Neural cell (in vitro differentiated cells): Measurements from ENCODE around the gene TCF4. TPM values are rescaled to one million over a fixed set of nuclear protein-coding genes. Genes with fewer than 3 reads are reported as not detected.

Experiments used
- H2AFZ ChIP-seq: fragments of 200-600, 300-800 bp; sonication (generic), shearing (Covaris generic); 2 replicates; pipeline ENCODE4 v1.6.0; 2014; ENCODE audit warnings: low read depth, mild to moderate bottlenecking, antibody characterized with exemption, low read length, moderate library complexity
- H3F3A ChIP-seq: fragments of 200-600 bp; shearing (Covaris generic); 2 replicates; pipeline ENCODE4 v1.6.1; 2016; ENCODE audit warnings: mild to moderate bottlenecking, moderate library complexity, mixed read lengths, antibody characterized with exemption, low read length; ENCODE audit not compliant: insufficient read depth, poor library complexity, severe bottlenecking
- H3K27ac ChIP-seq: fragments of 200-600, 300-800 bp; sonication (generic), shearing (Covaris generic); 2 replicates; pipeline ENCODE4 v1.5.1; 2014; ENCODE audit warnings: mild to moderate bottlenecking, low read length, moderate library complexity
- H3K27me3 ChIP-seq: fragments of 300-800, 200-600 bp; sonication (generic), shearing (Covaris generic); 2 replicates; pipeline ENCODE4 v1.6.0; 2014; ENCODE audit warnings: mild to moderate bottlenecking, low read depth, low read length, moderate library complexity; ENCODE audit not compliant: insufficient read depth
- H3K36me3 ChIP-seq: fragments of 300-800, 200-600 bp; sonication (generic), shearing (Covaris generic); 2 replicates; pipeline ENCODE4 v1.5.1; 2014; ENCODE audit warnings: mild to moderate bottlenecking, antibody characterized with exemption, low read length, moderate library complexity; ENCODE audit not compliant: insufficient read depth
- H3K4me2 ChIP-seq: fragments of 300-800, 200-600 bp; sonication (generic), shearing (Covaris generic); 2 replicates; pipeline ENCODE4 v1.6.0; 2014; ENCODE audit warnings: mild to moderate bottlenecking, low read length
- H3K4me3 ChIP-seq: fragments of 300-800, 200-600 bp; sonication (generic), shearing (Covaris generic); 2 replicates; pipeline ENCODE4 v1.5.1; 2014; ENCODE audit warnings: mild to moderate bottlenecking, low read length, moderate library complexity
- H3K79me2 ChIP-seq: fragments of 200-600 bp; shearing (Covaris generic); replicated peaks from 2 replicates; pipeline ENCODE4 v1.6.0; 2014; ENCODE audit warnings: mild to moderate bottlenecking, low read length, moderate library complexity; ENCODE audit not compliant: insufficient read depth
- H3K9ac ChIP-seq: fragments of 300-800, 200-600 bp; sonication (generic), shearing (Covaris generic); 2 replicates; pipeline ENCODE4 v1.6.1; 2016; ENCODE audit warnings: mild to moderate bottlenecking, low read length, mixed read lengths
- H3K9me2 ChIP-seq: fragments of 200-600 bp; shearing (Covaris generic); 2 replicates; pipeline ENCODE4 v1.6.1; 2016; ENCODE audit warnings: mild to moderate bottlenecking, low read length, mixed read lengths; ENCODE audit not compliant: insufficient read depth
- H3K9me3 ChIP-seq: fragments of 200-600, 300-800 bp; sonication (generic), shearing (Covaris generic); 2 replicates; pipeline ENCODE4 v1.6.1; 2016; ENCODE audit warnings: mild to moderate bottlenecking, mixed run types, low read length, moderate library complexity, mixed read lengths
- H4K20me1 ChIP-seq: fragments of 200-600 bp; shearing (Covaris generic); 2 replicates; pipeline ENCODE4 v1.6.1; 2016; ENCODE audit warnings: mild to moderate bottlenecking, mixed run types; ENCODE audit not compliant: insufficient read depth
- EP300 ChIP-seq: fragments of 450-650 bp; conservative IDR thresholded peaks from 2 replicates; pipeline ENCODE4 v1.6.1; 2014; ENCODE audit warnings: antibody characterized with exemption, mild to moderate bottlenecking, moderate library complexity; ENCODE audit not compliant: poor library complexity, severe bottlenecking
- EZH2 ChIP-seq: fragments of 200-600, 300-800 bp; shearing (Covaris generic), sonication (generic); IDR thresholded peaks from 2 replicates; pipeline ENCODE4 v1.6.1; 2014; ENCODE audit warnings: antibody characterized with exemption, low read length, borderline replicate concordance, mild to moderate bottlenecking; ENCODE audit not compliant: insufficient read depth, poor library complexity, severe bottlenecking
- MXI1 ChIP-seq: fragments of 450-650 bp; conservative IDR thresholded peaks from 2 replicates; pipeline ENCODE4 v1.6.1; 2014; ENCODE audit warnings: antibody characterized with exemption, mild to moderate bottlenecking; ENCODE audit not compliant: poor library complexity, severe bottlenecking
- POLR2AphosphoS5 ChIP-seq: IDR thresholded peaks from 2 replicates; pipeline ENCODE4 v1.6.1; 2012
- RAD21 ChIP-seq: fragments of 450-650 bp; conservative IDR thresholded peaks from 2 replicates; pipeline ENCODE4 v1.6.1; 2014; ENCODE audit warnings: antibody characterized with exemption, mild to moderate bottlenecking, moderate library complexity
- SMC3 ChIP-seq: fragments of 450-650 bp; conservative IDR thresholded peaks from 2 replicates; pipeline ENCODE4 v1.6.1; 2014; ENCODE audit warnings: antibody characterized with exemption, mild to moderate bottlenecking, moderate library complexity; ENCODE audit not compliant: poor library complexity
- polyA plus RNA-seq: library from polyadenylated mRNA; depleted of rRNA; stranded (reverse); fragments of >200 nt; gene quantifications from 2 replicates; pipeline ENCODE4 v1.2.3, GENCODE V29; 2014
- TF ChIP-seq, protein P1 (sequence below): fragments of 450-650 bp; IDR thresholded peaks from 2 replicates; pipeline ENCODE4 v1.5.1; 2014; ENCODE audit warnings: antibody characterized with exemption, mild to moderate bottlenecking, moderate library complexity; ENCODE audit not compliant: poor library complexity, severe bottlenecking
- TF ChIP-seq, protein P2 (sequence below): IDR thresholded peaks from 2 replicates; pipeline ENCODE4 v1.6.1; 2012; ENCODE audit warnings: borderline replicate concordance

TCF4 gene
- polyA plus RNA-seq, 1 donor from 2014 or later, result 7.0 TPM

DNA sequence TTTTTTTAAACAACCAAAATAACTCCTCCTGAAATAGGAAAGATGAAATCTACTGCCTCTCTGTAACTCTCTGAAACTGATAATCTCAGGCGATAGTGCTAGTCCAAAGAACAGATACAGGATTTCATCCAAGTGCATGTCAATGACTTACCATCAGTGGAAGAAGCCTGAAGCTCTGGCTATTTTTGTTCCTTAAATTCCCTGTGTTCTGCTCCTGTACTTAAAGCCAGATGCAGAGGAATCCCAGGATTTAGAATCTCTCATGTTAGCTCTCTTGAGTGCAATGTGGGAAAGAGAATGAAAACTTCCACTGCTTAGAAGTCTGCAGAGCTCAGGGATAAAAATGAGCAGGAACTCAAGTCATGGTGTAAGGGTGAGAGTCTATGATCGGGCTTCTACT lies 291.9 kb downstream of the TCF4 start:
- Histone ChIP-seq H3K9ac (no peak overlapping the region), H4K20me1 (no peaks in the 10 kb centered on the region), H3F3A (no peaks in the 10 kb centered on the region), H3K4me2 (no peak overlapping the region), H3K27me3 (no peaks in the 10 kb centered on the region), H3K36me3 (no peaks in the 10 kb centered on the region), H3K9me2 (no peaks in the 10 kb centered on the region), H2AFZ (no peak overlapping the region), H3K79me2 (no peaks in the 10 kb centered on the region), H3K4me3 (no peak overlapping the region), H3K27ac (no peak overlapping the region), H3K9me3 (no peaks in the 10 kb centered on the region)
- no peak for TF ChIP-seq EP300
- TF ChIP-seq RAD21, result no peak
- TF ChIP-seq POLR2AphosphoS5, result no peak
- TF ChIP-seq, protein P1, sequence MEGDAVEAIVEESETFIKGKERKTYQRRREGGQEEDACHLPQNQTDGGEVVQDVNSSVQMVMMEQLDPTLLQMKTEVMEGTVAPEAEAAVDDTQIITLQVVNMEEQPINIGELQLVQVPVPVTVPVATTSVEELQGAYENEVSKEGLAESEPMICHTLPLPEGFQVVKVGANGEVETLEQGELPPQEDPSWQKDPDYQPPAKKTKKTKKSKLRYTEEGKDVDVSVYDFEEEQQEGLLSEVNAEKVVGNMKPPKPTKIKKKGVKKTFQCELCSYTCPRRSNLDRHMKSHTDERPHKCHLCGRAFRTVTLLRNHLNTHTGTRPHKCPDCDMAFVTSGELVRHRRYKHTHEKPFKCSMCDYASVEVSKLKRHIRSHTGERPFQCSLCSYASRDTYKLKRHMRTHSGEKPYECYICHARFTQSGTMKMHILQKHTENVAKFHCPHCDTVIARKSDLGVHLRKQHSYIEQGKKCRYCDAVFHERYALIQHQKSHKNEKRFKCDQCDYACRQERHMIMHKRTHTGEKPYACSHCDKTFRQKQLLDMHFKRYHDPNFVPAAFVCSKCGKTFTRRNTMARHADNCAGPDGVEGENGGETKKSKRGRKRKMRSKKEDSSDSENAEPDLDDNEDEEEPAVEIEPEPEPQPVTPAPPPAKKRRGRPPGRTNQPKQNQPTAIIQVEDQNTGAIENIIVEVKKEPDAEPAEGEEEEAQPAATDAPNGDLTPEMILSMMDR, result no peak
- TF ChIP-seq, protein P2, sequence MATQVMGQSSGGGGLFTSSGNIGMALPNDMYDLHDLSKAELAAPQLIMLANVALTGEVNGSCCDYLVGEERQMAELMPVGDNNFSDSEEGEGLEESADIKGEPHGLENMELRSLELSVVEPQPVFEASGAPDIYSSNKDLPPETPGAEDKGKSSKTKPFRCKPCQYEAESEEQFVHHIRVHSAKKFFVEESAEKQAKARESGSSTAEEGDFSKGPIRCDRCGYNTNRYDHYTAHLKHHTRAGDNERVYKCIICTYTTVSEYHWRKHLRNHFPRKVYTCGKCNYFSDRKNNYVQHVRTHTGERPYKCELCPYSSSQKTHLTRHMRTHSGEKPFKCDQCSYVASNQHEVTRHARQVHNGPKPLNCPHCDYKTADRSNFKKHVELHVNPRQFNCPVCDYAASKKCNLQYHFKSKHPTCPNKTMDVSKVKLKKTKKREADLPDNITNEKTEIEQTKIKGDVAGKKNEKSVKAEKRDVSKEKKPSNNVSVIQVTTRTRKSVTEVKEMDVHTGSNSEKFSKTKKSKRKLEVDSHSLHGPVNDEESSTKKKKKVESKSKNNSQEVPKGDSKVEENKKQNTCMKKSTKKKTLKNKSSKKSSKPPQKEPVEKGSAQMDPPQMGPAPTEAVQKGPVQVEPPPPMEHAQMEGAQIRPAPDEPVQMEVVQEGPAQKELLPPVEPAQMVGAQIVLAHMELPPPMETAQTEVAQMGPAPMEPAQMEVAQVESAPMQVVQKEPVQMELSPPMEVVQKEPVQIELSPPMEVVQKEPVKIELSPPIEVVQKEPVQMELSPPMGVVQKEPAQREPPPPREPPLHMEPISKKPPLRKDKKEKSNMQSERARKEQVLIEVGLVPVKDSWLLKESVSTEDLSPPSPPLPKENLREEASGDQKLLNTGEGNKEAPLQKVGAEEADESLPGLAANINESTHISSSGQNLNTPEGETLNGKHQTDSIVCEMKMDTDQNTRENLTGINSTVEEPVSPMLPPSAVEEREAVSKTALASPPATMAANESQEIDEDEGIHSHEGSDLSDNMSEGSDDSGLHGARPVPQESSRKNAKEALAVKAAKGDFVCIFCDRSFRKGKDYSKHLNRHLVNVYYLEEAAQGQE, result no peak

DNA sequence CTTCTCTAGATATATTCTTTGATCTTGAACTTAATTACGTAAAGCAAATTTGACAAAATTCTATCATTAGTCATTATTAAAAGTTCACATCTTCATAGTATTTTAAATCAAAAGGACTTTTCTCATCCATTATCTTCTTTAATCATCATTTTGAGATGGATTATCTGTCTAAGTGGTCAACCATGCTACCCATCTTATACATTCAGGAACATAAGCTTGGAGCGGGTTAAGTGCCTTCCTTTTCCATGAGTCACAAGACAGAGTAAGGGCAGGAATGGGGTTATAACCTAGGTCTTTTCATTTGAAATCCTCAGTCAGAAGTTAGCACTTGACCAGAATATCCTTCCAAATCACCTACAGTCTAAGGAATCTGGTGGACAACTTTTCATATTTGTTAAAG lies 297.1 kb downstream of the TCF4 start:
- H4K20me1 ChIP-seq, result no peaks in the 10 kb centered on the region
- H3K9me3 ChIP-seq, result no peaks in the 10 kb centered on the region
- no peak overlapping the region for H3K9ac ChIP-seq
- no peak overlapping the region for H3K4me2 ChIP-seq
- no peaks in the 10 kb centered on the region for H3F3A ChIP-seq
- H3K36me3 ChIP-seq, result no peaks in the 10 kb centered on the region
- H3K27ac ChIP-seq, result no peak overlapping the region
- peaks cover 3% of the 10 kb centered on the region for H3K79me2 ChIP-seq
- TF ChIP-seq RAD21 (no peak), MXI1 (no peak), POLR2AphosphoS5 (no peak)
- H3K4me3 ChIP-seq, result no peak overlapping the region
- no peaks in the 10 kb centered on the region for H3K27me3 ChIP-seq
- no peaks in the 10 kb centered on the region for H3K9me2 ChIP-seq
- no peak overlapping the region for H2AFZ ChIP-seq

DNA sequence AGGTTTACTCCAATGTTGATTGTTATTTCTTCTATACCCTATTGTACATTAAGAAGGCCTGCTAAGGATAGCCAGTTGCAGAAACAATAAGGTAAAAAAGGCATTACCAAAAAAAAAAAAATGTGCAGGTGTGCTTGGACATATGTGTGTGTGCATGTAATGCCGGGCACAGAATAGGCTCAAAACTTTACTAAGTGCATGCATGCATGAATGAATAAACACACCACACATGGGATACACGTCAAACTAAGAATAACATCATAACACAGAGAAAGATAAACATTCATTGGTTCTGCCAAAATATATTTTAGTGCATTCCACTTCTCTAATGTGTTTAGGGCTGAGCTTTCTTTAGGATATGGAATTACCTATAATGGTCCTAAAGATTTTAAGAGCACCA lies 298.2 kb downstream of the TCF4 start:
- Histone ChIP-seq H3K9ac (no peak overlapping the region), H3K9me2 (no peaks in the 10 kb centered on the region), H2AFZ (no peak overlapping the region), H3K79me2 (peaks cover 3% of the 10 kb centered on the region), H3F3A (no peaks in the 10 kb centered on the region), H3K27me3 (no peaks in the 10 kb centered on the region), H3K9me3 (no peaks in the 10 kb centered on the region), H3K36me3 (no peaks in the 10 kb centered on the region), H3K4me2 (no peak overlapping the region), H3K4me3 (no peak overlapping the region), H3K27ac (no peak overlapping the region), H4K20me1 (no peaks in the 10 kb centered on the region)
- TF ChIP-seq MXI1 (no peak), EZH2 (no peak), SMC3 (no peak), EP300 (no peak)
